ENCODE data around the gene TPRX1.

GRCh38 chr19:47797996-47798903 lies 6.1 kb downstream of the TPRX1 start:
- TF ChIP-seq CTCF (IDR thresholded peaks at IDR 0.05) (no peak), EZH2 (IDR thresholded peaks at IDR 0.05; ENCODE audit: borderline replicate concordance, insufficient read depth, low read depth, low read length, poor library complexity, severe bottlenecking) (no peak)

All from B cell (primary cell).